ENCODE results near the gene SPG7. TPM values are rescaled to one million over a fixed set of nuclear protein-coding genes. Genes with fewer than 3 reads are reported as not detected.

Gene SPG7
- total and polyA plus RNA-seq, 2 of the 4 experiments (the other 2 are of a cell fraction): 94.6 to 96.8 TPM

- TF ChIP-seq FOS (IDR thresholded peaks at IDR 0.05; ENCODE audit: low read depth, low read length) (peak; percentile 100), SMC3 (IDR thresholded peaks at IDR 0.05; ENCODE audit: low read depth, low read length) (peak; percentile 9; the same call in 1 of the 2 replicates)
Observed at GRCh38 chr16:89581045-89581695, 73.0 kb downstream of the SPG7 start (continued).

- no peaks in the 10 kb centered on the region for H3K27me3 ChIP-seq (ENCODE audit: control insufficient read depth, insufficient read depth, low read length)
- dilution Hi-C loops (cut with HindIII; ENCODE audit: low sequenced_read_pairs, unreplicated experiment) (no loop called here), in situ Hi-C loops (cut with MboI; ENCODE audit: low sequenced_read_pairs) (no loop called here), intact Hi-C loops (cut with micrococcal nuclease) (no loop called here)
- H3K23ac ChIP-seq (ENCODE audit: low read depth, low read length): peak overlapping the region; percentile 61
- peak overlapping the region; percentile 96 for H3K4ac ChIP-seq (ENCODE audit: low read depth, low read length)
- no peak overlapping the region for H3K4me3 ChIP-seq (ENCODE audit: insufficient read depth, low read depth, low read length)
- H3K14ac ChIP-seq (replicated peaks; ENCODE audit: low read depth, low read length): peak overlapping the region; percentile 78
- H2AK5ac ChIP-seq (ENCODE audit: low read depth, low read length): peak overlapping the region; percentile 98
- DNase-seq (peak; percentile 79), ATAC-seq (ENCODE audit: low read depth) (peak; percentile 36)
- H2AK9ac ChIP-seq (replicated peaks; ENCODE audit: low read depth, low read length, poor library complexity): peak overlapping the region; percentile 87
- H4K91ac ChIP-seq (ENCODE audit: insufficient read depth, low read depth, low read length): peak overlapping the region; percentile 93
- peak overlapping the region; percentile 74 for H3K18ac ChIP-seq (ENCODE audit: low read depth, low read length)
- H3K9me1 ChIP-seq (ENCODE audit: insufficient read depth, low read length): peaks cover 26% of the 10 kb centered on the region
- peak overlapping the region; percentile 95 for H2BK120ac ChIP-seq (ENCODE audit: low read depth, low read length)
- CTCF ChIA-PET: interaction anchor here (1.0 kb wide), 1 partner anchor 8 kb away, joined by 3 read pairs; no protein-coding TSS in a partner anchor
- 81% methylated on average over 5 of the region's 15 CpGs; no CpG with 5 or more reads in 1 of the 2 experiments for WGBS, 2 experiments (ENCODE audit: extremely low coverage in 2 of 2, insufficient read length in 1 of 2)
- H3K4me1 ChIP-seq (ENCODE audit: control insufficient read depth, insufficient read depth, low read length): peaks cover 17% of the 10 kb centered on the region
- H3K36me3 ChIP-seq (ENCODE audit: control insufficient read depth, insufficient read depth, low read length): peaks cover 6% of the 10 kb centered on the region; the same call in 1 of the 2 replicates
- H2AFZ ChIP-seq (replicated peaks; ENCODE audit: low read length, poor library complexity): peak overlapping the region; percentile 58
- H4K5ac ChIP-seq (ENCODE audit: low read depth, low read length): peak overlapping the region; percentile 79
- peak overlapping the region; percentile 55 for H3K27ac ChIP-seq (ENCODE audit: insufficient read depth, low read length)
- H2BK20ac ChIP-seq (ENCODE audit: low read depth, low read length): peak overlapping the region; percentile 96
- peak overlapping the region; percentile 59 to 92 for H4K8ac ChIP-seq (ENCODE audit: low read depth in 2 of 2, low read length in 2 of 2)
- peak; percentile 37; the same call in 1 of the 2 replicates for TF ChIP-seq BHLHE40 (IDR thresholded peaks at IDR 0.05; ENCODE audit: low read depth, low read length)
- no peak for TF ChIP-seq CHD1 (IDR thresholded peaks at IDR 0.05; ENCODE audit: low read depth, low read length)
- peak overlapping the region; percentile 25; the same call in 1 of the 2 replicates for H3K56ac ChIP-seq (ENCODE audit: extremely low read depth, insufficient read depth, low read length)
- H3K9ac ChIP-seq (ENCODE audit: low read depth, low read length): no peak overlapping the region
- POLR2A ChIA-PET (ENCODE audit: unreplicated experiment): interaction anchor here (0.7 kb wide), 1 partner anchor 21 kb away, joined by 4 read pairs; no protein-coding TSS in a partner anchor
- peak overlapping the region; percentile 91; the same call in 2 of the 3 replicates for H2BK15ac ChIP-seq (ENCODE audit: low read depth, low read length)
- no TSS peak for BruUV-seq (replicated peaks)
- peaks cover 3% of the 10 kb centered on the region; the same call in 1 of the 2 replicates for H4K20me1 ChIP-seq (ENCODE audit: insufficient read depth, low read length)
- peak overlapping the region; percentile 77 for H2BK5ac ChIP-seq (ENCODE audit: low read depth, low read length, poor library complexity, severe bottlenecking)
- no peak overlapping the region for H3K4me2 ChIP-seq (ENCODE audit: low read depth, low read length)
- peaks cover 0 to 13% of the 10 kb centered on the region in 2 experiments; a peak in 1 of 4 replicates for H3K79me1 ChIP-seq (ENCODE audit: low read depth in 1 of 2, low read length in 2 of 2)
- H3K9me3 ChIP-seq (ENCODE audit: control insufficient read depth, insufficient read depth, low read length): no peaks in the 10 kb centered on the region
Observed at GRCh38 chr16:89581861-89582563, 73.8 kb downstream of the SPG7 start.

All from IMR-90 (cell line).